Endothelial cell of umbilical vein (primary cell): Measurements from ENCODE around the gene TGFBI. TPM values are rescaled to one million over a fixed set of nuclear protein-coding genes. Genes with fewer than 3 reads are reported as not detected.

Experiments used
- BruUV-seq: library from RNA; stranded (reverse); fragments of 400-500 nt; replicated peaks from 2 replicates; lab custom pipeline; 2021; lab: Mats Ljungman, UMichigan
- CTCF ChIA-PET: fragments of 300-600, 350-600 bp; sonication (Branson Sonifier 250); formaldehyde crosslinking; loops from one replicate; lab custom pipeline; 2021; ENCODE audit warnings: antibody characterized with exemption, inconsistent platforms; lab: Charles Lee
- POLR2A ChIA-PET: fragments of 300-600, 350-600 bp; sonication (Branson Sonifier 250); formaldehyde crosslinking; loops from one replicate; lab custom pipeline; 2021; ENCODE audit warnings: antibody characterized with exemption, inconsistent platforms; lab: Charles Lee
- DNase-seq: peaks from one replicate; pipeline ENCODE4 v3.0.0-alpha.2; 2011; ENCODE audit warnings: low read depth, low spot score
- FAIRE-seq: peaks from 2 replicates; lab custom pipeline; 2011; peaks lifted over from hg19 to GRCh38; lab: Jason Lieb, UNC
- H2AFZ ChIP-seq: 2 replicates; pipeline ENCODE4 v1.6.0; 2012; ENCODE audit warnings: low read depth, low read length, control low read depth, inconsistent platforms
- H3K27ac ChIP-seq: 2 replicates; pipeline ENCODE4 v1.5.1; 2011; ENCODE audit warnings: low read depth, mild to moderate bottlenecking, control low read depth, low read length, moderate library complexity; ENCODE audit not compliant: insufficient read depth
- H3K27me3 ChIP-seq, 2 experiments: 2 replicates each; pipeline versions ENCODE4 v1.6.0 to v1.6.1; 2011; ENCODE audit warnings: low read length in 2 of 2, mixed read lengths in 1 of 2; ENCODE audit not compliant: control insufficient read depth in 2 of 2, insufficient read depth in 2 of 2
- H3K36me3 ChIP-seq, 2 experiments: 2 replicates in 1 of 2; 3 replicates in 1 of 2; pipeline ENCODE4 v1.5.1; 2011; ENCODE audit warnings: low read length in 2 of 2, mild to moderate bottlenecking in 1 of 2, moderate library complexity in 1 of 2; ENCODE audit not compliant: control insufficient read depth in 2 of 2, insufficient read depth in 2 of 2; ENCODE audit errors: extremely low read depth in 1 of 2
- H3K4me1 ChIP-seq: 3 replicates; pipeline ENCODE4 v1.5.1; 2011; ENCODE audit warnings: mild to moderate bottlenecking, low read length; ENCODE audit not compliant: control insufficient read depth, insufficient read depth; ENCODE audit errors: extremely low read depth
- H3K4me2 ChIP-seq: 2 replicates; pipeline ENCODE4 v1.6.1; 2011; ENCODE audit warnings: low read length, control low read depth, mixed read lengths; ENCODE audit not compliant: insufficient read depth
- H3K4me3 ChIP-seq, 3 experiments: fragments of 200-600 bp in 1 of 3; sonication (generic), shearing (Covaris generic) in 1 of 3; replicated peaks in 1 of 3; 2 replicates each; pipeline ENCODE4 v1.5.1; 2011 to 2016; ENCODE audit warnings: control low read depth in 3 of 3, low read length in 3 of 3, mild to moderate bottlenecking in 2 of 3, inconsistent platforms in 1 of 3, low read depth in 1 of 3, moderate library complexity in 1 of 3; ENCODE audit not compliant: insufficient read depth in 1 of 3
- H3K79me2 ChIP-seq: 2 replicates; pipeline ENCODE4 v1.6.0; 2012; ENCODE audit warnings: low read length, inconsistent platforms; ENCODE audit not compliant: control insufficient read depth, insufficient read depth
- H3K9ac ChIP-seq: replicated peaks from 2 replicates; pipeline ENCODE3; 2011; ENCODE audit warnings: low read length, control low read depth; ENCODE audit not compliant: insufficient read depth; ENCODE audit errors: extremely low read depth
- H3K9me1 ChIP-seq: replicated peaks from 3 replicates; pipeline ENCODE4 v1.6.0; 2011; ENCODE audit warnings: mild to moderate bottlenecking, low read length; ENCODE audit not compliant: control insufficient read depth, insufficient read depth; ENCODE audit errors: extremely low read depth
- H3K9me3 ChIP-seq: replicated peaks from 2 replicates; pipeline ENCODE4 v1.5.1; 2012; ENCODE audit warnings: low read length, inconsistent platforms; ENCODE audit not compliant: control insufficient read depth, insufficient read depth
- H4K20me1 ChIP-seq: replicated peaks from 2 replicates; pipeline ENCODE3; 2011; ENCODE audit warnings: mild to moderate bottlenecking, low read length; ENCODE audit not compliant: control insufficient read depth, insufficient read depth; ENCODE audit errors: extremely low read depth
- EZH2 ChIP-seq: IDR thresholded peaks from 2 replicates; pipeline ENCODE4 v1.6.1; 2012; ENCODE audit warnings: borderline replicate concordance, low read depth, mild to moderate bottlenecking, moderate library complexity, low read length, inconsistent platforms; ENCODE audit not compliant: severe bottlenecking
- FOS ChIP-seq: IDR thresholded peaks from 2 replicates; pipeline ENCODE4 v1.6.1; 2011; ENCODE audit warnings: mild to moderate bottlenecking, low read length, moderate library complexity, borderline replicate concordance; ENCODE audit not compliant: insufficient read depth
- GATA2 ChIP-seq: IDR thresholded peaks from 2 replicates; pipeline ENCODE4 v1.7.0; 2011; ENCODE audit warnings: low read depth, mild to moderate bottlenecking, moderate library complexity, mixed read lengths, low read length; ENCODE audit not compliant: insufficient read length, insufficient read depth
- JUN ChIP-seq: IDR thresholded peaks from 2 replicates; pipeline ENCODE4 v1.6.1; 2011; ENCODE audit warnings: borderline replicate concordance, low read depth; ENCODE audit not compliant: insufficient read length, insufficient read depth
- MYC ChIP-seq: IDR thresholded peaks from one replicate; pipeline ENCODE4 v1.6.1; 2011; ENCODE audit warnings: mild to moderate bottlenecking, low read depth, low read length
- POLR2A ChIP-seq: IDR thresholded peaks from 2 replicates; pipeline ENCODE4 v1.6.1; 2012; ENCODE audit warnings: low read depth, mild to moderate bottlenecking, control low read depth, low read length
- POLR2AphosphoS5 ChIP-seq: IDR thresholded peaks from 2 replicates; pipeline ENCODE4 v1.6.1; 2012; ENCODE audit warnings: low read depth, mild to moderate bottlenecking, control low read depth, low read length, moderate library complexity; ENCODE audit not compliant: insufficient read depth
- dilution Hi-C: fragments of 300-500 bp; cut with MboI; formaldehyde crosslinking; loops from one replicate; pipeline ENCODE4 v1.15.0; 2019; ENCODE audit warnings: low sequenced_read_pairs; ENCODE audit not compliant: extremely low pct_ligation_motif_present
- intact Hi-C: fragments of 100-400 bp; cut with micrococcal nuclease; formaldehyde crosslinking; loops from one replicate; pipeline ENCODE4 v1.10.0; 2022
- polyA plus RNA-seq, 4 experiments: library from polyadenylated mRNA; depleted of rRNA in 3 of 4; stranded (reverse) in 3 of 4; unstranded in 1 of 4; fragments of >200 nt; gene quantifications; 2 replicates each; pipeline versions ENCODE4 v1.2.1 to v1.2.3, GENCODE V29; 2011 to 2012; ENCODE audit warnings: missing spikeins in 1 of 4
- total RNA-seq: library from RNA; stranded (reverse); gene quantifications from 2 replicates; pipeline ENCODE4 v1.2.3, GENCODE V29; 2021
- TF ChIP-seq, protein P1 (sequence below), 2 donors: IDR thresholded peaks; 1 replicate in 1 of 2; 2 replicates in 1 of 2; pipeline ENCODE4 v1.5.1; 2011; ENCODE audit warnings: low read length in 2 of 2, mild to moderate bottlenecking in 2 of 2, moderate library complexity in 2 of 2, control low read depth in 1 of 2, inconsistent platforms in 1 of 2, low read depth in 1 of 2; ENCODE audit not compliant: insufficient read depth in 1 of 2; ENCODE audit errors: extremely low read depth in 1 of 2
- TF ChIP-seq, protein P2 (sequence below): IDR thresholded peaks from 2 replicates; pipeline ENCODE4 v1.6.1; 2011; ENCODE audit not compliant: insufficient read depth, insufficient read length

TGFBI gene
- total and polyA plus RNA-seq, 2 donors (not counting 3 experiments of a cell fraction or from before 2014, with no cell fraction given), result 6.5 to 18.9 TPM

DNA sequence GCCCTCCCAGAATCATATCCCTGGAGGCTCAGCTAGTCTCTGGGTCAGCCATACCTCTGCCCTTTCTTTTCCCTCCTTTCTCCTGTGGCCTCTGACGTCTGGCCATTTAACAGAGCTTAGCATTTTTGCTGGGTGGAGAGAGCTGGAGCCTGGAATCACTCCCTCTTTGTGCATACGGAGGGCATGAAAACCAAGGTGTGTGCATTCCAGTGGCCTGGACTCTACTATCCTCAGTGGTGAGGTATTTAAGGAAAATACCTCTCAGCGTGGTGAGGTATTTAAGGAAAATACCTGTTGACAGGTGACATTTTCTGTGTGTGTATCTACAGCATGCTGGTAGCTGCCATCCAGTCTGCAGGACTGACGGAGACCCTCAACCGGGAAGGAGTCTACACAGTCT lies 27.5 kb downstream of the TGFBI start:
- Histone ChIP-seq H3K4me3 (no peak overlapping the region), H3K36me3 (no peaks in the 10 kb centered on the region), H2AFZ (no peak overlapping the region), H3K9me3 (no peaks in the 10 kb centered on the region), H4K20me1 (no peaks in the 10 kb centered on the region), H3K27me3 (no peaks in the 10 kb centered on the region), H3K4me1 (peaks cover 42% of the 10 kb centered on the region), H3K9me1 (no peaks in the 10 kb centered on the region), H3K9ac (no peak overlapping the region), H3K4me2 (no peak overlapping the region), H3K79me2 (no peaks in the 10 kb centered on the region), H3K27ac (no peak overlapping the region)
- FAIRE-seq (no peak), DNase-seq (no peak)
- intact Hi-C loops, result no loop called here
- ChIA-PET POLR2A (no interaction called here), CTCF (interaction anchor here (1.9 to 5.9 kb wide), 4 partner anchors 10 to 78 kb away, joined by 5 to 46 read pairs (median 7); no protein-coding TSS in a partner anchor)
- dilution Hi-C loops, result no loop called here
- no peak for TF ChIP-seq POLR2AphosphoS5
- TF ChIP-seq MYC, result no peak
- no peak for TF ChIP-seq POLR2A
- TF ChIP-seq FOS, result no peak
- TF ChIP-seq GATA2, result no peak
- TF ChIP-seq, protein P1, sequence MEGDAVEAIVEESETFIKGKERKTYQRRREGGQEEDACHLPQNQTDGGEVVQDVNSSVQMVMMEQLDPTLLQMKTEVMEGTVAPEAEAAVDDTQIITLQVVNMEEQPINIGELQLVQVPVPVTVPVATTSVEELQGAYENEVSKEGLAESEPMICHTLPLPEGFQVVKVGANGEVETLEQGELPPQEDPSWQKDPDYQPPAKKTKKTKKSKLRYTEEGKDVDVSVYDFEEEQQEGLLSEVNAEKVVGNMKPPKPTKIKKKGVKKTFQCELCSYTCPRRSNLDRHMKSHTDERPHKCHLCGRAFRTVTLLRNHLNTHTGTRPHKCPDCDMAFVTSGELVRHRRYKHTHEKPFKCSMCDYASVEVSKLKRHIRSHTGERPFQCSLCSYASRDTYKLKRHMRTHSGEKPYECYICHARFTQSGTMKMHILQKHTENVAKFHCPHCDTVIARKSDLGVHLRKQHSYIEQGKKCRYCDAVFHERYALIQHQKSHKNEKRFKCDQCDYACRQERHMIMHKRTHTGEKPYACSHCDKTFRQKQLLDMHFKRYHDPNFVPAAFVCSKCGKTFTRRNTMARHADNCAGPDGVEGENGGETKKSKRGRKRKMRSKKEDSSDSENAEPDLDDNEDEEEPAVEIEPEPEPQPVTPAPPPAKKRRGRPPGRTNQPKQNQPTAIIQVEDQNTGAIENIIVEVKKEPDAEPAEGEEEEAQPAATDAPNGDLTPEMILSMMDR (IDR thresholded peaks at IDR 0.05; ENCODE audit: extremely low read depth in 1 of 2, insufficient read depth in 1 of 2, low read depth in 1 of 2, low read length in 2 of 2), result no peak
- no peak for TF ChIP-seq JUN
- no peak for TF ChIP-seq EZH2
- TF ChIP-seq, protein P2, sequence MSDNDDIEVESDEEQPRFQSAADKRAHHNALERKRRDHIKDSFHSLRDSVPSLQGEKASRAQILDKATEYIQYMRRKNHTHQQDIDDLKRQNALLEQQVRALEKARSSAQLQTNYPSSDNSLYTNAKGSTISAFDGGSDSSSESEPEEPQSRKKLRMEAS, result no peak
- BruUV-seq, result no TSS peak
